ENCODE results near the gene KRTAP5-8.
"Not testable (repeated sequence)": the region's sequence is repeated elsewhere in the genome, so short reads cannot be mapped to it uniquely, and the experiment has no call there.

KRTAP5-8 gene

GRCh38 chr11:71568704-71569349 lies 31.0 kb downstream of the KRTAP5-8 start:
- TF ChIP-seq ZNF274 (IDR thresholded peaks at IDR 0.05; ENCODE audit: low read depth, low read length) = no peak
- no peak overlapping the region for H3K4me3 ChIP-seq (ENCODE audit: low read length)

GRCh38 chr11:71571101-71571850 lies 33.5 kb downstream of the KRTAP5-8 start:
- not testable (repeated sequence) for H3K4me3 ChIP-seq (ENCODE audit: low read length)

- H3K4me3 ChIP-seq (ENCODE audit: low read length) = no peak overlapping the region
- no peak for TF ChIP-seq ZNF274 (IDR thresholded peaks at IDR 0.05; ENCODE audit: low read depth, low read length)
These were observed 35.0 kb downstream of the KRTAP5-8 start for GRCh38 chr11:71572811-71573210.

- no peak overlapping the region for H3K4me3 ChIP-seq (ENCODE audit: low read length)
- TF ChIP-seq ZNF274 (IDR thresholded peaks at IDR 0.05; ENCODE audit: low read depth, low read length) = no peak
These were observed 36.6 kb downstream of the KRTAP5-8 start for GRCh38 chr11:71574418-71574817.

GRCh38 chr11:71575723-71576424 lies 38.0 kb downstream of the KRTAP5-8 start:
- no peak for TF ChIP-seq ZNF274 (IDR thresholded peaks at IDR 0.05; ENCODE audit: low read depth, low read length)
- no peak overlapping the region for H3K4me3 ChIP-seq (ENCODE audit: low read length)

GRCh38 chr11:71576688-71577465 lies 39.1 kb downstream of the KRTAP5-8 start:
- not testable (repeated sequence) for H3K4me3 ChIP-seq (ENCODE audit: low read length)

GRCh38 chr11:71577469-71578004 lies 39.7 kb downstream of the KRTAP5-8 start:
- H3K4me3 ChIP-seq (ENCODE audit: low read length) = no peak overlapping the region
- TF ChIP-seq ZNF274 (IDR thresholded peaks at IDR 0.05; ENCODE audit: low read depth, low read length) = no peak

- not testable (repeated sequence) for H3K4me3 ChIP-seq (ENCODE audit: low read length)
These were observed 41.7 kb downstream of the KRTAP5-8 start for GRCh38 chr11:71579513-71579912.

GRCh38 chr11:71580057-71581003 lies 42.5 kb downstream of the KRTAP5-8 start:
- no peak for TF ChIP-seq ZNF274 (IDR thresholded peaks at IDR 0.05; ENCODE audit: low read depth, low read length)
- H3K4me3 ChIP-seq (ENCODE audit: low read length) = no peak overlapping the region

- H3K4me3 ChIP-seq (ENCODE audit: low read length) = no peak overlapping the region
- no peak for TF ChIP-seq ZNF274 (IDR thresholded peaks at IDR 0.05; ENCODE audit: low read depth, low read length)
These were observed 44.0 kb downstream of the KRTAP5-8 start for GRCh38 chr11:71581826-71582225.

- no peak for TF ChIP-seq ZNF274 (IDR thresholded peaks at IDR 0.05; ENCODE audit: low read depth, low read length)
- H3K4me3 ChIP-seq (ENCODE audit: low read length) = no peak within 1 kb of the TSS
These were observed 44.6 kb downstream of the KRTAP5-8 start, which contains the start of gene KRTAP5-11 for GRCh38 chr11:71582309-71582895. Gene KRTAP5-11, minus strand, starts transcription at chr11:71582875. Its CDS starts 38 bp downstream, at chr11:71582837.

GRCh38 chr11:71582969-71583368 lies 45.1 kb downstream of the KRTAP5-8 start:
- not testable (repeated sequence) for H3K4me3 ChIP-seq (ENCODE audit: low read length)

- H3K4me3 ChIP-seq (ENCODE audit: low read length) = not testable (repeated sequence)
These were observed 47.8 kb downstream of the KRTAP5-8 start for GRCh38 chr11:71585673-71586072.

GRCh38 chr11:71588314-71588713 lies 50.5 kb downstream of the KRTAP5-8 start:
- not testable (repeated sequence) for H3K4me3 ChIP-seq (ENCODE audit: low read length)
